Type B pancreatic cell (in vitro differentiated cells): ENCODE measurements around the gene CAMSAP1. TPM values are rescaled to one million over a fixed set of nuclear protein-coding genes. Genes with fewer than 3 reads are reported as not detected.

Source experiments
- DNase-seq: peaks from one replicate; pipeline ENCODE4 v3.0.0; 2021; ENCODE audit warnings: mixed read lengths; ENCODE audit not compliant: unreplicated experiment; ENCODE audit errors: extremely low spot score
- H3K27ac Mint-ChIP-seq: 2 replicates; pipeline ENCODE4 v1.8.0; 2021; ENCODE audit warnings: mild to moderate bottlenecking, mixed read lengths
- H3K27me3 Mint-ChIP-seq: 2 replicates; pipeline ENCODE4 v1.8.0; 2021; ENCODE audit warnings: mixed read lengths
- H3K36me3 Mint-ChIP-seq: 2 replicates; pipeline ENCODE4 v1.8.0; 2021; ENCODE audit warnings: mixed read lengths
- H3K4me1 Mint-ChIP-seq: one replicate; pipeline ENCODE4 v1.8.0; 2021; ENCODE audit warnings: mixed read lengths; ENCODE audit not compliant: unreplicated experiment
- H3K4me3 Mint-ChIP-seq: 2 replicates; pipeline ENCODE4 v1.8.0; 2021; ENCODE audit warnings: mild to moderate bottlenecking, mixed read lengths
- H3K9me3 Mint-ChIP-seq: 2 replicates; pipeline ENCODE4 v1.8.0; 2021; ENCODE audit warnings: mixed read lengths
- total RNA-seq: library from RNA; stranded (reverse); gene quantifications from 2 replicates; pipeline ENCODE4 v1.2.1, GENCODE V29; 2021; ENCODE audit warnings: low replicate concordance
- TF ChIP-seq, protein P1 (sequence below): fragments of 200-600 bp; sonication (generic); conservative IDR thresholded peaks from 2 replicates; pipeline ENCODE4 v1.5.0; 2021; ENCODE audit warnings: antibody characterized with exemption, mild to moderate bottlenecking

CAMSAP1 gene
- total RNA-seq, 1 donor from 2014 or later, result 58.2 TPM

DNA sequence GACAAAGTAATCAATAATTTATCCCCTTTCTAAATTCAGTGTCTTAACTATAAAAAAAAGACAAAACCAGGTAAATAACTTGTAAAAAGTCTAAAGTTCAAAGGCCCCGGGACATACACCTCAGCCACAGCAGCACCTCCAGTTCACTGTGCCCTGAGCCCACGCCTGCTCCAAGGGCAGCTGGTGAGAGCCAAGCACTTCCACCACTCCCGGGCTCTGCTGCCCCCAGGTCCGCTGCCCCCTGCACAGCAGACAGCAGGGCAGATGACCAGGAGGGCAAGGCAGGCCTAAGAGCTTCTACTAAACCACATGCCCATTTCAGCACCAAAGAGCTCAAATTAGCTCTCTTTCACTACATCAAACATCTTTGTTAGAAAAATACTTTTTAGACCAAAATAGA lies 91.9 kb downstream of the CAMSAP1 start:
- Mint-ChIP-seq H3K36me3 (peaks cover 25% of the 10 kb centered on the region), H3K9me3 (no peaks in the 10 kb centered on the region), H3K4me3 (no peak overlapping the region), H3K4me1 (no peaks in the 10 kb centered on the region), H3K27ac (no peak overlapping the region), H3K27me3 (no peaks in the 10 kb centered on the region)
- DNase-seq, result no peak
- TF ChIP-seq, protein P1, sequence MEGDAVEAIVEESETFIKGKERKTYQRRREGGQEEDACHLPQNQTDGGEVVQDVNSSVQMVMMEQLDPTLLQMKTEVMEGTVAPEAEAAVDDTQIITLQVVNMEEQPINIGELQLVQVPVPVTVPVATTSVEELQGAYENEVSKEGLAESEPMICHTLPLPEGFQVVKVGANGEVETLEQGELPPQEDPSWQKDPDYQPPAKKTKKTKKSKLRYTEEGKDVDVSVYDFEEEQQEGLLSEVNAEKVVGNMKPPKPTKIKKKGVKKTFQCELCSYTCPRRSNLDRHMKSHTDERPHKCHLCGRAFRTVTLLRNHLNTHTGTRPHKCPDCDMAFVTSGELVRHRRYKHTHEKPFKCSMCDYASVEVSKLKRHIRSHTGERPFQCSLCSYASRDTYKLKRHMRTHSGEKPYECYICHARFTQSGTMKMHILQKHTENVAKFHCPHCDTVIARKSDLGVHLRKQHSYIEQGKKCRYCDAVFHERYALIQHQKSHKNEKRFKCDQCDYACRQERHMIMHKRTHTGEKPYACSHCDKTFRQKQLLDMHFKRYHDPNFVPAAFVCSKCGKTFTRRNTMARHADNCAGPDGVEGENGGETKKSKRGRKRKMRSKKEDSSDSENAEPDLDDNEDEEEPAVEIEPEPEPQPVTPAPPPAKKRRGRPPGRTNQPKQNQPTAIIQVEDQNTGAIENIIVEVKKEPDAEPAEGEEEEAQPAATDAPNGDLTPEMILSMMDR, result no peak

DNA sequence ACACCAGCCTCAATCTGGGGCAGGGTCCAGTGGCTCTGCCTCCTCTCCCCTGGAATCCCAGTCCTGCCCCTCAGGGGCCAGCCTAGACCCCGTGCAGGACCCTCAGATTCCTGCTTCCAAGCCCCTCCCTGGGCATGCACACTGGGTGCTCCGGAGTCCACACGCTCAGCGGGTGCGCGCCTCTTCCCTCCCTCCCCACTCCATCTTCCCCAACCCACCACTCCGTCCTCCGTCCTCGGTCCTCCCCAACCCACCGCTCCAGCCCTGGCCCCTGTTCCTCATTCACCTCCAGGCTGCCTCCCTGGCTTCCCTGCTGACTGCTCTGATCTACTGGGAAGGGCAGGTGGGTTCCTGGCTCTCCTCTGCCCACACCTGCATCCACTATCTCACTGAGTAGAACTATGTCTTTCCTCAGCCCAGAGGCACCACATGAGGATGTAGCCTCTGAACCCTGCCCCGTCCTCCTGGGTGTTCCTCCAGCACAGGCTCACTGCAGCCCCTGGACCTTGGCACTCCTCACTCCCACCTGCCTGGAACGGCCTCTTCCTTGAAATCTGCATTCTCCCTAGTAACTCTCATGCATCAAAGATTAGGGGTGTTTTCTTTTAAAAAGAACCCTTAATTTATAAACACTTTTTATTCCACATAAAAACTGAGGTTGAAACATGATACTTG lies 92.8 kb downstream of the CAMSAP1 start:
- Mint-ChIP-seq H3K4me3 (no peak overlapping the region), H3K36me3 (peaks cover 21% of the 10 kb centered on the region), H3K9me3 (no peaks in the 10 kb centered on the region), H3K27ac (no peak overlapping the region), H3K27me3 (no peaks in the 10 kb centered on the region), H3K4me1 (no peaks in the 10 kb centered on the region)
- TF ChIP-seq, protein P1, result no peak
- DNase-seq, result no peak

DNA sequence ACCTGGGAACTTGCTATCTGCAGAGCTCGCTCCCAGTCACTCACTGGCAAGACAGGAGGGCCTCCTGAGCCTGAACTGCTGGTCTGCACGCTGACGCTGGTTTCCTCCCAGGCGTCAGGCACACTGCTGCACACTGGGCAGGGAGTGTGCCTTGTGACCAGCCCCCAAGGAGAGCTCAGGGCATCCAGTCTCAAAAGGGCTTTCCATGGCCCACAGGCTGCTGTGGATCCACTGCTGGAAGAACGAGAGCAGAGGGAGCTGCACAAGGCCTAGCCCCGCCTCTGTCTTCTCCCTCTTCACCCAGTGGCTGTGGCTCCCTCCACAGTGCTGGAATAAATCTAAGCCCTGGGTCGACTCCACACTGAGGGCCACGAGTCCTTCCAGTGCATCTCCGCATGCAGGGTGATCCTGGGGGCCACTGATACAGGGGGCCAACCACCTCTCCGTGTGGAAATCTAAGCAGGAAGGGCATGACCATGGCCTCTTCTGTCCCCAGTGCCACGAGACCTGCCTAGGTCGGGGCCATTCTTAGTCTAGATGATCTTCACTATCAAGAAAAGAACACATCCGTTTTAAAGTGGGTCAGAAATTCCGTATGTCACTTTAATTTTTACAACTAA lies 93.6 kb downstream of the CAMSAP1 start:
- H3K27ac Mint-ChIP-seq, result no peak overlapping the region
- DNase-seq, result no peak
- H3K4me3 Mint-ChIP-seq, result no peak overlapping the region
- no peaks in the 10 kb centered on the region for H3K9me3 Mint-ChIP-seq
- TF ChIP-seq, protein P1, result no peak
- H3K4me1 Mint-ChIP-seq, result no peaks in the 10 kb centered on the region
- no peaks in the 10 kb centered on the region for H3K27me3 Mint-ChIP-seq
- peaks cover 18% of the 10 kb centered on the region for H3K36me3 Mint-ChIP-seq

DNA sequence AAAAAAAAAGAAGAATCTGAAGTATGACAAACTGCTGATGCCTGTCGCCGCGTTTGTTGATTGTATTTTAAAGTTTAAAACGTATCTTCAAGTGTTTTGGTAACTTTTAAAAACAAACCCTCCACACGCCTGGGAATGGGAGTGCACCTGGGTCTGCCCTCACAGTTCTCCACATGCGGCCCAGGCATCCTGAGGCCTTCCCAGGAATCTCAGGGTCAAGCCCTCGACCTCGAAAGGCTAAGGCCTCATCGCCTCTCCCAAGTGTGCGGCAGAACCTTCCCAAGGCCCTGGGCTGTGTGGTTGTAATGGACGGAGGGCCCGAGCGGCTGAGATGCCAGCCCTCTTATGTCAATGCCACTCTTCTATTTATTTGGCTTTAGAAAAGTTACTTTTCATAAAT lies 94.4 kb downstream of the CAMSAP1 start:
- H3K4me3 Mint-ChIP-seq, result no peak overlapping the region
- no peak for DNase-seq
- H3K9me3 Mint-ChIP-seq, result no peaks in the 10 kb centered on the region

DNA sequence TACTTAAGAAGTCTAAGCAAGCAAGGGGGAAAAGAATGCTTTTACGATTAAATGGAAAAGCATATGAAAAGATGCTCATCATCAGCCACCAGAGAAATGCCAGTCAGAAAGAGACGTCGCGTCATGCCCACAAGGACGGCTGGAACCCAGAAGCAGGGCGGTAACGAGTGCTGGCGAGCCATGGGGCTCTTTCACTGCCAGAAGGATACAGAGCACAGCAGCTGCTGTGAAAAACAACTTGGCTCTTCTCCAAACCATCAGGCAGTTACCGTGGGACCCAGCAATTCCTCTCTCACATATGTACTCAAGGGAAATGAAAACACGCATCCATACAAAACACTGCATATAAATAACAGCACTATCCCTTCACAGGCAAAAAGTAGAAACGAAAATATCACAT lies 95.5 kb downstream of the CAMSAP1 start:
- Mint-ChIP-seq H3K9me3 (no peaks in the 10 kb centered on the region), H3K4me1 (no peaks in the 10 kb centered on the region), H3K36me3 (peaks cover 18% of the 10 kb centered on the region), H3K27me3 (no peaks in the 10 kb centered on the region), H3K4me3 (no peak overlapping the region), H3K27ac (no peak overlapping the region)
- TF ChIP-seq, protein P1, result no peak
- DNase-seq, result no peak

More for the DNA sequence above, 94.4 kb downstream of the CAMSAP1 start:
- H3K36me3 Mint-ChIP-seq, result peaks cover 18% of the 10 kb centered on the region
- no peak overlapping the region for H3K27ac Mint-ChIP-seq
- no peaks in the 10 kb centered on the region for H3K4me1 Mint-ChIP-seq
- TF ChIP-seq, protein P1, result no peak
- no peaks in the 10 kb centered on the region for H3K27me3 Mint-ChIP-seq
